Measurements from ENCODE around the gene PDGFA. TPM values are rescaled to one million over a fixed set of nuclear protein-coding genes. Genes with fewer than 3 reads are reported as not detected.

Gene PDGFA
- total RNA-seq, 1 experiment from 2014 or later, result 20.1 TPM

DNA sequence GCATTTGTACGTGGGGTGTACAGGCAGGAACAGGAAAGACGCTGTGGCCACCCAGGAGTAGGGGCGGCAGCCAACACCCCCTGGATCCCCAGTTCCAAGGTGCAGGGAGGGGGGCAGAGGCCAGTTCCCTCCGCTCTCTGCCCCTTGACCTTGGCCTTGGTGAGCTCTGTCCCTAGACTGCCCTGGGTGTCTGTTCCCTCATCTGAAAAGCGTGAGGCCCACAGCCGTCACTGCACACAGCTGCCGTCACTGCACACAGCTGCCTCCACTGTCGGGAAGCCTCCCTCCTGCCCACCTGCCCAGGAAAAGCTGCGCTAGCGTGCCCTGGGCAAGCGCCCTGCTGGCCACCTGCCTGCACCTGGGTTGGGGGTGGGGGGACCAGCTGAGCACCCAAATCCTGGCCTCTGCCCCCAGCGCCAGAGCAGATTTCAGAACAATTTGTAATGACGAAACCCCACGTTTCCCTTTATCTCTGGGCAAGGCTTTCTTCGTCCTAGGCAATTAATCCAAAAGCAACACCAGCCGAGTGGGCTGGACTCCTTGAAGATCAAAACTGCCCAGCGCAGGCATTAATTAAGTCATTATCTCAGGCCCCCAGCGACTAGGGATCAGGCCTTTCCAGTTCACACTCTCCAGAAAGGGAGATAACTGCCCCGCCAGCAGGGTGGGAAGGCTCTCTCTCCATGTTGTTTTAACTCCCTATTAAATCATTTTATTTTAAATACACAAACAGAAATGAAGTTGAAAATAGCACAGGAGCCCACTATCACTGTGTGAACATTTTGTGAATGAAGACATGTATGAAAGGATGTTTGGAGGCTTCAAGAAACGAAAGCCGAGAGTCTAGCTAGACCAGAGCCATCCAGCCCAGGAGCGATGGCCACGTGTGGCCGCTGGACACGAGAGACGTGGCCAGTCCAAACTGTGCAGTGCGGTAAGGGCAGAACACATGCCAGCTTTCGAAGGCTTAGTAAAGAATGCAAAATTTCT is 4.0 kb upstream of the PDGFA start:
- ChIA-PET POLR2A (interaction anchor here (1.1 kb wide), 1 partner anchor 15 kb away, joined by 3 read pairs; no protein-coding TSS in a partner anchor), CTCF (no interaction called here)
- Mint-ChIP-seq H3K36me3 (ENCODE audit: insufficient read depth, unreplicated experiment) (no peaks in the 10 kb centered on the region), H3K27me3 (ENCODE audit: insufficient read depth, unreplicated experiment) (no peaks in the 10 kb centered on the region), H3K27ac (ENCODE audit: low read depth, unreplicated experiment) (no peak overlapping the region), H3K4me3 (ENCODE audit: unreplicated experiment) (no peak overlapping the region), H3K4me1 (ENCODE audit: insufficient read depth, unreplicated experiment) (no peaks in the 10 kb centered on the region), H3K9me3 (ENCODE audit: unreplicated experiment) (no peaks in the 10 kb centered on the region)
- BruUV-seq (replicated peaks), result no TSS peak
- intact Hi-C loops (cut with micrococcal nuclease), result no loop called here
- TF ChIP-seq, protein P1, sequence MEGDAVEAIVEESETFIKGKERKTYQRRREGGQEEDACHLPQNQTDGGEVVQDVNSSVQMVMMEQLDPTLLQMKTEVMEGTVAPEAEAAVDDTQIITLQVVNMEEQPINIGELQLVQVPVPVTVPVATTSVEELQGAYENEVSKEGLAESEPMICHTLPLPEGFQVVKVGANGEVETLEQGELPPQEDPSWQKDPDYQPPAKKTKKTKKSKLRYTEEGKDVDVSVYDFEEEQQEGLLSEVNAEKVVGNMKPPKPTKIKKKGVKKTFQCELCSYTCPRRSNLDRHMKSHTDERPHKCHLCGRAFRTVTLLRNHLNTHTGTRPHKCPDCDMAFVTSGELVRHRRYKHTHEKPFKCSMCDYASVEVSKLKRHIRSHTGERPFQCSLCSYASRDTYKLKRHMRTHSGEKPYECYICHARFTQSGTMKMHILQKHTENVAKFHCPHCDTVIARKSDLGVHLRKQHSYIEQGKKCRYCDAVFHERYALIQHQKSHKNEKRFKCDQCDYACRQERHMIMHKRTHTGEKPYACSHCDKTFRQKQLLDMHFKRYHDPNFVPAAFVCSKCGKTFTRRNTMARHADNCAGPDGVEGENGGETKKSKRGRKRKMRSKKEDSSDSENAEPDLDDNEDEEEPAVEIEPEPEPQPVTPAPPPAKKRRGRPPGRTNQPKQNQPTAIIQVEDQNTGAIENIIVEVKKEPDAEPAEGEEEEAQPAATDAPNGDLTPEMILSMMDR (IDR thresholded peaks at IDR 0.05; ENCODE audit: unreplicated experiment), result no peak
- DNase-seq (ENCODE audit: unreplicated experiment), result no peak

GRCh38 chr7:522951-523314 is 3.3 kb upstream of the PDGFA start:
- Mint-ChIP-seq H3K4me3 (ENCODE audit: unreplicated experiment) (no peak overlapping the region), H3K27me3 (ENCODE audit: insufficient read depth, unreplicated experiment) (no peaks in the 10 kb centered on the region)
- no TSS peak for BruUV-seq (replicated peaks)

GRCh38 chr7:522071-522950 is 2.7 kb upstream of the PDGFA start:
- CTCF ChIA-PET, result no interaction called here
- Mint-ChIP-seq H3K36me3 (ENCODE audit: insufficient read depth, unreplicated experiment) (no peaks in the 10 kb centered on the region), H3K4me1 (ENCODE audit: insufficient read depth, unreplicated experiment) (no peaks in the 10 kb centered on the region), H3K4me3 (ENCODE audit: unreplicated experiment) (peak overlapping the region; percentile 66), H3K27ac (ENCODE audit: low read depth, unreplicated experiment) (no peak overlapping the region), H3K27me3 (ENCODE audit: insufficient read depth, unreplicated experiment) (no peaks in the 10 kb centered on the region), H3K9me3 (ENCODE audit: unreplicated experiment) (no peaks in the 10 kb centered on the region)
- intact Hi-C loops (cut with micrococcal nuclease), result no loop called here
- POLR2A ChIA-PET, result interaction anchor here (0.8 to 1.0 kb wide), 2 partner anchors 16 kb away, joined by 5 to 6 read pairs; no protein-coding TSS in a partner anchor
- DNase-seq (ENCODE audit: unreplicated experiment), result peak; percentile 65
- no TSS peak for BruUV-seq (replicated peaks)
- TF ChIP-seq, protein P1 (IDR thresholded peaks at IDR 0.05; ENCODE audit: unreplicated experiment), result no peak

More at GRCh38 chr7:522951-523314, 3.3 kb upstream of the PDGFA start:
- Mint-ChIP-seq H3K27ac (ENCODE audit: low read depth, unreplicated experiment) (no peak overlapping the region), H3K4me1 (ENCODE audit: insufficient read depth, unreplicated experiment) (no peaks in the 10 kb centered on the region), H3K36me3 (ENCODE audit: insufficient read depth, unreplicated experiment) (no peaks in the 10 kb centered on the region), H3K9me3 (ENCODE audit: unreplicated experiment) (no peaks in the 10 kb centered on the region)
- ChIA-PET POLR2A (interaction anchor here (1.0 kb wide), 1 partner anchor 16 kb away, joined by 6 read pairs; no protein-coding TSS in a partner anchor), CTCF (no interaction called here)
- DNase-seq (ENCODE audit: unreplicated experiment), result no peak
- intact Hi-C loops (cut with micrococcal nuclease), result no loop called here
- TF ChIP-seq, protein P1 (IDR thresholded peaks at IDR 0.05; ENCODE audit: unreplicated experiment), result no peak
